GM12801 (cell line): ENCODE measurements around the gene TMPRSS9.

ENCODE experiments used
- CTCF ChIP-seq: IDR thresholded peaks from one replicate; pipeline ENCODE4 v1.5.1; 2011; ENCODE audit warnings: control low read depth; ENCODE audit not compliant: insufficient read length; ENCODE audit errors: extremely low read depth

Gene TMPRSS9

GRCh38 chr19:2455851-2456570 is 95.9 kb downstream of the TMPRSS9 start:
- no peak for TF ChIP-seq CTCF

GRCh38 chr19:2457394-2458037 is 97.5 kb downstream of the TMPRSS9 start:
- no peak for TF ChIP-seq CTCF

GRCh38 chr19:2458054-2458453 is 98.0 kb downstream of the TMPRSS9 start:
- no peak for TF ChIP-seq CTCF

GRCh38 chr19:2460245-2460644 is 100.2 kb downstream of the TMPRSS9 start:
- no peak for TF ChIP-seq CTCF

GRCh38 chr19:2461751-2462634 is 101.9 kb downstream of the TMPRSS9 start:
- TF ChIP-seq CTCF, result no peak

GRCh38 chr19:2462635-2463421 is 102.8 kb downstream of the TMPRSS9 start:
- no peak for TF ChIP-seq CTCF
